ENCODE data around the gene C2orf72. TPM values are rescaled to one million over a fixed set of nuclear protein-coding genes. Genes with fewer than 3 reads are reported as not detected.

Gene C2orf72
- total and polyA plus RNA-seq, 2 of the 13 experiments (the other 11 are each of a cell fraction or from before 2014, with no cell fraction given): 147 to 203 TPM

- TF ChIP-seq XBP1 (CRISPR knock-in tag; IDR thresholded peaks at IDR 0.05): no peak
- TF ChIP-seq ZNF850 (CRISPR knock-in tag; conservative IDR thresholded peaks at IDR 0.05): 0 out of 2 replicates have a peak, but pooled peaks have one; percentile 48
- peak; percentile 95 for TF ChIP-seq YEATS2 (CRISPR knock-in tag; IDR thresholded peaks at IDR 0.05; ENCODE audit: borderline replicate concordance)
- TF ChIP-seq DPF2 (CRISPR knock-in tag; IDR thresholded peaks at IDR 0.05; ENCODE audit: borderline replicate concordance, low read depth): no peak
- no peak for TF ChIP-seq CEBPB (IDR thresholded peaks at IDR 0.05; ENCODE audit: borderline replicate concordance, low read depth, low read length)
- no peak for TF ChIP-seq MTF2 (CRISPR knock-in tag; IDR thresholded peaks at IDR 0.05; ENCODE audit: borderline replicate concordance)
- no peak for TF ChIP-seq ZBTB2 (CRISPR knock-in tag; IDR thresholded peaks at IDR 0.05; ENCODE audit: low read depth)
- TF ChIP-seq RBM39 (IDR thresholded peaks at IDR 0.05; ENCODE audit: low read depth, low read length, poor library complexity, severe bottlenecking): peak; percentile 79
- 0 out of 2 replicates have a peak, but pooled peaks have one; percentile 34 for TF ChIP-seq ZNF564 (CRISPR knock-in tag; IDR thresholded peaks at IDR 0.05)
- no peak for TF ChIP-seq FOXM1 (CRISPR knock-in tag; IDR thresholded peaks at IDR 0.05)
- no peak for TF ChIP-seq NCOR1 (IDR thresholded peaks at IDR 0.05; ENCODE audit: borderline replicate concordance, low read length)
- no peak for TF ChIP-seq SRF (IDR thresholded peaks at IDR 0.05; ENCODE audit: low read depth, low read length)
- peak; percentile 38; the same call in 1 of the 2 replicates for TF ChIP-seq ZNF138 (CRISPR knock-in tag; IDR thresholded peaks at IDR 0.05; ENCODE audit: low read depth)
- TF ChIP-seq CC2D1A (CRISPR knock-in tag; IDR thresholded peaks at IDR 0.05): no peak
- no peak for TF ChIP-seq SATB2 (CRISPR knock-in tag; IDR thresholded peaks at IDR 0.05)
- TF ChIP-seq FIP1L1 (IDR thresholded peaks at IDR 0.05; ENCODE audit: borderline replicate concordance, insufficient read depth, low read depth, low read length): no peak
- no peak; the same call in 1 of the 2 replicates for TF ChIP-seq BCL3 (CRISPR knock-in tag; IDR thresholded peaks at IDR 0.05)
- peak; percentile 51 for TF ChIP-seq CREB1 (IDR thresholded peaks at IDR 0.05)
- peak; percentile 65; the same call in 1 of the 2 replicates for TF ChIP-seq CREB1 (CRISPR knock-in tag; IDR thresholded peaks at IDR 0.05)
- TF ChIP-seq ZNF704 (CRISPR knock-in tag; IDR thresholded peaks at IDR 0.05; ENCODE audit: borderline replicate concordance): no peak; the same call in 1 of the 2 replicates
- peak; percentile 55; the same call in 1 of the 2 replicates for TF ChIP-seq ZNF317 (CRISPR knock-in tag; IDR thresholded peaks at IDR 0.05)
- no peak for TF ChIP-seq NFYC (CRISPR knock-in tag; IDR thresholded peaks at IDR 0.05)
- TF ChIP-seq NRL (CRISPR knock-in tag; IDR thresholded peaks at IDR 0.05; ENCODE audit: borderline replicate concordance): peak; percentile 50; the same call in 1 of the 2 replicates
- no peak for TF ChIP-seq MBNL3 (CRISPR knock-in tag; conservative IDR thresholded peaks at IDR 0.05)
- TF ChIP-seq SIN3B (IDR thresholded peaks at IDR 0.05; ENCODE audit: low read length): peak; percentile 66
These were observed 19.4 kb downstream of the C2orf72 start, which contains the start of gene PSMD1 (continued) for GRCh38 chr2:231056453-231057416.

Data from HepG2 (cell line).